Thyroid gland (tissue), 4 donors: ENCODE results near the gene OTOA.

ENCODE experiments used
- CTCF ChIP-seq, 6 experiments: fragments of 200-600 bp in 3 of 6; fragments of 450-650 bp in 3 of 6; sonication (generic) in 3 of 6; IDR thresholded peaks; one replicate each; pipeline ENCODE4 v1.5.1; 2016 to 2019; ENCODE audit warnings: antibody characterized with exemption in 6 of 6, mild to moderate bottlenecking in 2 of 6, inconsistent platforms in 1 of 6, moderate library complexity in 1 of 6
- POLR2A ChIP-seq, 2 donors: fragments of 450-650 bp; IDR thresholded peaks; one replicate each; pipeline ENCODE4 v1.6.1; 2017; ENCODE audit warnings: antibody characterized with exemption in 2 of 2, mild to moderate bottlenecking in 2 of 2, moderate library complexity in 1 of 2

GRCh38 chr16:21656795-21657768, 6.7 kb upstream of the OTOA start:
- TF ChIP-seq CTCF (IDR thresholded peaks at IDR 0.05) (peak; percentile 46 to 86 (median 74)), POLR2A (IDR thresholded peaks at IDR 0.05) (no peak)
